ENCODE measurements around the gene PDYN.
A peak's percentile ranks its signal among the peaks of the same experiment; 100 is the strongest.

Gene PDYN

GRCh38 chr20:1933465-1933870 lies 60.4 kb downstream of the PDYN start:
- TF ChIP-seq CTCF (IDR thresholded peaks at IDR 0.05) = no peak
- DNase-seq = peak; percentile 65 to 83
- Histone ChIP-seq H3K36me3 (peaks cover 1 to 56% (median 33%) of the 10 kb centered on the region in 3 donors), H3K27ac (peak overlapping the region; percentile 26 to 63), H3K27me3 (no peaks in the 10 kb centered on the region), H3K9me3 (no peaks in the 10 kb centered on the region), H3K4me3 (no peak overlapping the region), H3K4me1 (peaks cover 0 to 27% (median 19%) of the 10 kb centered on the region in 4 donors)
- intact Hi-C loops (cut with DNase I; ENCODE audit: low total_unique reads) = no loop called here

- peaks cover 0 to 56% (median 32%) of the 10 kb centered on the region in 3 donors for H3K36me3 ChIP-seq
Measured at GRCh38 chr20:1932971-1933370, 60.9 kb downstream of the PDYN start.

GRCh38 chr20:1931830-1932229 lies 62.0 kb downstream of the PDYN start:
- no peaks in the 10 kb centered on the region for H3K27me3 ChIP-seq
- no peak overlapping the region for H3K4me3 ChIP-seq
- H3K36me3 ChIP-seq = peaks cover 0 to 52% (median 27%) of the 10 kb centered on the region in 3 donors
- no peak for DNase-seq
- no peaks in the 10 kb centered on the region for H3K9me3 ChIP-seq
- intact Hi-C loops (cut with DNase I; ENCODE audit: low total_unique reads) = no loop called here
- no peak for TF ChIP-seq CTCF (IDR thresholded peaks at IDR 0.05)
- H3K27ac ChIP-seq = no peak overlapping the region
- peaks cover 0 to 27% (median 19%) of the 10 kb centered on the region in 4 donors for H3K4me1 ChIP-seq

More at GRCh38 chr20:1932971-1933370, 60.9 kb downstream of the PDYN start:
- no peaks in the 10 kb centered on the region for H3K27me3 ChIP-seq
- H3K4me1 ChIP-seq = peaks cover 0 to 27% (median 19%) of the 10 kb centered on the region in 4 donors
- H3K9me3 ChIP-seq = no peaks in the 10 kb centered on the region
- no peak overlapping the region for H3K4me3 ChIP-seq
- intact Hi-C loops (cut with DNase I; ENCODE audit: low total_unique reads) = no loop called here
- no peak for TF ChIP-seq CTCF (IDR thresholded peaks at IDR 0.05)
- peak overlapping the region in 1 of 2 donors; percentile 63 for H3K27ac ChIP-seq
- DNase-seq = no peak

GRCh38 chr20:1930165-1930564 lies 63.7 kb downstream of the PDYN start:
- intact Hi-C loops (cut with DNase I; ENCODE audit: low total_unique reads) = no loop called here
- Histone ChIP-seq H3K27me3 (no peaks in the 10 kb centered on the region), H3K36me3 (peaks cover 3 to 58% (median 23%) of the 10 kb centered on the region in 3 donors), H3K27ac (no peak overlapping the region), H3K4me1 (peaks cover 0 to 22% (median 16%) of the 10 kb centered on the region in 4 donors), H3K9me3 (no peaks in the 10 kb centered on the region), H3K4me3 (no peak overlapping the region)
- DNase-seq = no peak
- TF ChIP-seq CTCF (IDR thresholded peaks at IDR 0.05) = no peak

- intact Hi-C loops (cut with DNase I; ENCODE audit: low total_unique reads) = loop anchor here (5.0 kb wide), 1 partner anchor 42 kb away; no protein-coding TSS in a partner anchor
- no peak for DNase-seq
- no peak for TF ChIP-seq CTCF (IDR thresholded peaks at IDR 0.05)
- Histone ChIP-seq H3K4me1 (peaks cover 0 to 16% (median 12%) of the 10 kb centered on the region in 4 donors), H3K27me3 (no peaks in the 10 kb centered on the region), H3K4me3 (no peak overlapping the region), H3K27ac (no peak overlapping the region), H3K36me3 (peaks cover 8 to 58% (median 30%) of the 10 kb centered on the region in 3 donors), H3K9me3 (no peaks in the 10 kb centered on the region)
Measured at GRCh38 chr20:1929460-1929859, 64.4 kb downstream of the PDYN start.
